ENCODE data around the gene DPEP1.
"Not testable (repeated sequence)": the region's sequence is repeated elsewhere in the genome, so short reads cannot be mapped to it uniquely, and the experiment has no call there.

Gene DPEP1

GRCh38 chr16:89613231-89613953 is at the start of gene DPEP1:
DPEP1 (plus strand) TSS chr16:89613642; CDS start chr16:89630411, 16,769 bp downstream.
- no peak for DNase-seq (ENCODE audit: low read depth)

GRCh38 chr16:89564476-89565255 is 48.8 kb upstream of the DPEP1 start:
- DNase-seq (ENCODE audit: low read depth): no peak

GRCh38 chr16:89565256-89565505 is 48.3 kb upstream of the DPEP1 start:
- DNase-seq (ENCODE audit: low read depth): no peak

GRCh38 chr16:89565506-89566372 is 47.7 kb upstream of the DPEP1 start:
- DNase-seq (ENCODE audit: low read depth): no peak

GRCh38 chr16:89567656-89568594 is 45.5 kb upstream of the DPEP1 start:
- no peak for DNase-seq (ENCODE audit: low read depth)

GRCh38 chr16:89569506-89570341 is 43.7 kb upstream of the DPEP1 start:
- DNase-seq (ENCODE audit: low read depth): no peak

GRCh38 chr16:89570342-89570923 is 43.0 kb upstream of the DPEP1 start:
- DNase-seq (ENCODE audit: low read depth): no peak

GRCh38 chr16:89570983-89571598 is 42.4 kb upstream of the DPEP1 start:
- DNase-seq (ENCODE audit: low read depth): not testable (repeated sequence)

GRCh38 chr16:89571636-89572035 is 41.8 kb upstream of the DPEP1 start:
- no peak for DNase-seq (ENCODE audit: low read depth)

GRCh38 chr16:89572073-89572484 is 41.4 kb upstream of the DPEP1 start:
- DNase-seq (ENCODE audit: low read depth): no peak

- DNase-seq (ENCODE audit: low read depth): no peak
Measured at GRCh38 chr16:89572485-89573205, 40.8 kb upstream of the DPEP1 start.

- DNase-seq (ENCODE audit: low read depth): no peak
Measured at GRCh38 chr16:89573826-89574680, 39.4 kb upstream of the DPEP1 start.

GRCh38 chr16:89574681-89575246 is 38.7 kb upstream of the DPEP1 start:
- DNase-seq (ENCODE audit: low read depth): peak; percentile 44

GRCh38 chr16:89575247-89576152 is 37.9 kb upstream of the DPEP1 start, which contains the start of gene CPNE7:
CPNE7 (plus strand) TSS chr16:89575758; CDS start chr16:89575898, 140 bp downstream.
- no peak for DNase-seq (ENCODE audit: low read depth)

GRCh38 chr16:89576153-89577054 is 37.0 kb upstream of the DPEP1 start:
- DNase-seq (ENCODE audit: low read depth): no peak

Data from fibroblast of the conjunctiva (primary cell).